Panc1 (cell line): ENCODE data around the gene CIROP. TPM values are rescaled to one million over a fixed set of nuclear protein-coding genes. Genes with fewer than 3 reads are reported as not detected.

Experiments used
- ATAC-seq: fragments of 200-7000 bp; cut with Tn5 transposase; 2 replicates; pipeline ENCODE4 v1.9.1; 2020; ENCODE audit warnings: mild to moderate bottlenecking, moderate library complexity
- BruUV-seq: library from RNA; stranded (reverse); fragments of 400-500 nt; replicated peaks from 2 replicates; lab custom pipeline; 2021; lab: Mats Ljungman, UMichigan
- CTCF ChIA-PET: fragments of 300-600 bp; sonication (Branson Sonifier 250); formaldehyde crosslinking; loops from one replicate; lab custom pipeline; 2022; ENCODE audit warnings: antibody characterized with exemption; lab: Charles Lee
- POLR2A ChIA-PET: fragments of 300-600 bp; sonication (Branson Sonifier 250); formaldehyde crosslinking; loops from one replicate; lab custom pipeline; 2022; ENCODE audit warnings: antibody characterized with exemption; lab: Charles Lee
- DNase-seq: peaks from one replicate; pipeline ENCODE4 v3.0.0-alpha.2; 2010; ENCODE audit warnings: low read depth, low spot score
- H3K27ac ChIP-seq: 2 replicates; pipeline ENCODE4 v1.5.1; 2011; ENCODE audit warnings: mild to moderate bottlenecking, low read length, inconsistent platforms
- H3K27me3 ChIP-seq: fragments of 200-500 bp; sonication (Bioruptor generic); 2 replicates; pipeline ENCODE4 v1.6.0; 2014; ENCODE audit warnings: low read length, inconsistent platforms; ENCODE audit not compliant: control insufficient read depth, insufficient read depth
- H3K36me3 ChIP-seq: fragments of 200-500 bp; sonication (Bioruptor generic); 2 replicates; pipeline ENCODE4 v1.5.1; 2014; ENCODE audit warnings: inconsistent platforms, mild to moderate bottlenecking, low read length, moderate library complexity; ENCODE audit not compliant: control insufficient read depth, insufficient read depth
- H3K4me1 ChIP-seq: 2 replicates; pipeline ENCODE4 v1.5.1; 2011; ENCODE audit warnings: inconsistent platforms, mild to moderate bottlenecking, low read length, moderate library complexity; ENCODE audit not compliant: control insufficient read depth, insufficient read depth
- H3K4me3 ChIP-seq, 2 experiments: 2 replicates each; pipeline ENCODE4 v1.5.1; 2011 to 2012; ENCODE audit warnings: low read depth in 2 of 2, low read length in 2 of 2, mild to moderate bottlenecking in 2 of 2, inconsistent platforms in 1 of 2, moderate library complexity in 1 of 2
- H3K9me3 ChIP-seq: fragments of 200-500 bp; sonication (Bioruptor generic); 2 replicates; pipeline ENCODE4 v1.5.1; 2014; ENCODE audit warnings: low read depth, mild to moderate bottlenecking, inconsistent platforms, low read length, moderate library complexity; ENCODE audit not compliant: control insufficient read depth, insufficient read depth
- POLR2AphosphoS5 ChIP-seq: IDR thresholded peaks from 2 replicates; pipeline ENCODE4 v1.6.1; 2012; ENCODE audit warnings: mild to moderate bottlenecking, low read depth, low read length, moderate library complexity
- SIN3A ChIP-seq: IDR thresholded peaks from 2 replicates; pipeline ENCODE4 v1.6.1; 2012; ENCODE audit warnings: low read depth, mild to moderate bottlenecking, low read length, moderate library complexity, borderline replicate concordance; ENCODE audit not compliant: insufficient read depth
- TCF7L2 ChIP-seq: IDR thresholded peaks from 2 replicates; pipeline ENCODE4 v1.6.1; 2011; ENCODE audit warnings: mild to moderate bottlenecking, low read depth, low read length, inconsistent platforms
- in situ Hi-C: cut with HindIII; loops from 2 replicates; pipeline ENCODE4 v1.10.0; 2016; ENCODE audit warnings: low sequenced_read_pairs, low pct_unique_long_range_greater_than_20kb
- intact Hi-C: fragments of 100-400 bp; cut with micrococcal nuclease; formaldehyde crosslinking; loops from one replicate; pipeline ENCODE4 v1.10.0; 2022; ENCODE audit not compliant: unreplicated experiment
- total RNA-seq: library from RNA; stranded (reverse); gene quantifications from one replicate; pipeline ENCODE4 v1.2.1, GENCODE V29; 2021; ENCODE audit not compliant: unreplicated experiment
- TF ChIP-seq, protein P1 (sequence below), 2 experiments: IDR thresholded peaks; 2 replicates each; pipeline ENCODE4 v1.6.1; 2011 to 2012; ENCODE audit warnings: low read depth in 2 of 2, control low read depth in 1 of 2, low read length in 1 of 2, mild to moderate bottlenecking in 1 of 2, moderate library complexity in 1 of 2; ENCODE audit not compliant: insufficient read depth in 1 of 2
- TF ChIP-seq, protein P2 (sequence below): fragments of 450-650 bp; IDR thresholded peaks from 2 replicates; pipeline ENCODE4 v1.5.1; 2017; ENCODE audit warnings: mild to moderate bottlenecking

Gene CIROP
- total RNA-seq, 1 experiment from 2014 or later, result not detected

DNA sequence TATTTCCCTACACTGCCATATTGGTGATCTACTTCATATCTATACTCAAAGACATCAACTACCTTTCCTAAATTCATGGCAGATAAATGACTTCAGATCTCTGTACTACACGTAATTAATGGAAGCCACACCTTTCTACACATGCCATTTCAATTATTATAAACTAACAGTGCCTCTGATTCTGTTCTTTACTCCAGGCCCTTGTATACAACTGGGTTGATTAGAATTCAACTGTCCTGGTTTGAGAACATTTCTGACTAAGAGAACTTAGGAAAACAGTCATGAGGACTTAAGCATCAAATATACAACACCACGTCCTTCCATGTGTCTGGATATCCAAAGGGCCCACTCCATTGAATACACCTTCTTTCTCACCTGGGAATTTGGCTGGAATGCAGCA, 11.7 kb downstream of the CIROP start:
- no peaks in the 10 kb centered on the region for H3K27me3 ChIP-seq
- H3K27ac ChIP-seq, result no peak overlapping the region
- intact Hi-C loops, result no loop called here
- no peak for ATAC-seq
- no peaks in the 10 kb centered on the region for H3K9me3 ChIP-seq
- TF ChIP-seq TCF7L2 (no peak), POLR2AphosphoS5 (no peak)
- peak overlapping the region in 1 of 2 experiments; percentile 90; a peak in 1 of 4 replicates for H3K4me3 ChIP-seq
- ChIA-PET POLR2A (no interaction called here), CTCF (no interaction called here)
- H3K36me3 ChIP-seq, result peaks cover 43% of the 10 kb centered on the region
- DNase-seq, result no peak
- in situ Hi-C loops, result no loop called here
- no TSS peak for BruUV-seq
- H3K4me1 ChIP-seq, result peaks cover 16% of the 10 kb centered on the region

DNA sequence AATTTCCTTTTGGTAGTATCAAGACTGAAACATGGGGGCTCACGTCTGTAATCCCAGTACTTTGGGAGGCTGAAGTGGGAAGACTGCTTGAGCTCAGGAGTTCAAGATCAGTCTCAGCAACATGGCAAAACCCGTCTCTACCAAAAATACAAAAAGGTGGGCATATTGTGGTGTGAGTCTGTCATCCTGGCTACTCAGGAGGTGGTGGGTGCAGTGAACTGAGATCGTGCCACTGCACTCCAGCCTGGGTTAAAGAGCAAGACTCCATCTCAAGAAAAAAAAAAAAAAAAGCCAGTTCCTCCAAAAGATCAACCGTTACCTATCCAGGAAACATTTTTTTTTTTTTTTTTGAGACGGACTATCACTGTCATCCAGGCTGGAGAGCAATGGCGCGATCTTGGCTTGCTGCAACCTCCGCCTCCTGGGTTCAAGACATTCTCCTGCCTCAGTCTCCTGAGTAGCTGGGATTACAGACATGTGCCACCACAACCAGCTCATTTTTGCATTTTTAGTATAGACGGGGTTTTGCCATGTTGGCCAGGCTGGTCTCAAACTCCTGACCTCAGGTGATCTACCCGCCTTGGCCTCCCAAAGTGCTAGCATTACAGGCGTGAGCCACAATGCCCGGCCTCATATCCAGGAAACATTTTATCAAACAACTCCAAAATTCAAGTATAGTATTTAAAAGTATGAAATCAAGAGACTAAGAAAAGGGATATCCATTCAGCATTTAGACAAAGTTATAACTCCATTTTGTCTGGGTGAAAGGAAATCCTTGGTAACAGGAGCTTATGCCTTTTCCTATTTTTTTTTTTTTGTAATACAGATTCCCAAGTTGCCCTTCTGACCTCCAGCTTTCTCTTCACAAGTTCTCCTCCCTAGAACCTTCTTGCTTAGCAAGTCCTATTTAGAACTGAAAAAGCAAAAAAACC, 13.2 kb downstream of the CIROP start:
- Histone ChIP-seq H3K27me3 (no peaks in the 10 kb centered on the region), H3K4me3 (no peak overlapping the region), H3K27ac (no peak overlapping the region), H3K4me1 (peaks cover 6% of the 10 kb centered on the region), H3K36me3 (peaks cover 50% of the 10 kb centered on the region), H3K9me3 (no peaks in the 10 kb centered on the region)
- TF ChIP-seq POLR2AphosphoS5 (no peak), TCF7L2 (no peak), SIN3A (no peak)
- TF ChIP-seq, protein P1, sequence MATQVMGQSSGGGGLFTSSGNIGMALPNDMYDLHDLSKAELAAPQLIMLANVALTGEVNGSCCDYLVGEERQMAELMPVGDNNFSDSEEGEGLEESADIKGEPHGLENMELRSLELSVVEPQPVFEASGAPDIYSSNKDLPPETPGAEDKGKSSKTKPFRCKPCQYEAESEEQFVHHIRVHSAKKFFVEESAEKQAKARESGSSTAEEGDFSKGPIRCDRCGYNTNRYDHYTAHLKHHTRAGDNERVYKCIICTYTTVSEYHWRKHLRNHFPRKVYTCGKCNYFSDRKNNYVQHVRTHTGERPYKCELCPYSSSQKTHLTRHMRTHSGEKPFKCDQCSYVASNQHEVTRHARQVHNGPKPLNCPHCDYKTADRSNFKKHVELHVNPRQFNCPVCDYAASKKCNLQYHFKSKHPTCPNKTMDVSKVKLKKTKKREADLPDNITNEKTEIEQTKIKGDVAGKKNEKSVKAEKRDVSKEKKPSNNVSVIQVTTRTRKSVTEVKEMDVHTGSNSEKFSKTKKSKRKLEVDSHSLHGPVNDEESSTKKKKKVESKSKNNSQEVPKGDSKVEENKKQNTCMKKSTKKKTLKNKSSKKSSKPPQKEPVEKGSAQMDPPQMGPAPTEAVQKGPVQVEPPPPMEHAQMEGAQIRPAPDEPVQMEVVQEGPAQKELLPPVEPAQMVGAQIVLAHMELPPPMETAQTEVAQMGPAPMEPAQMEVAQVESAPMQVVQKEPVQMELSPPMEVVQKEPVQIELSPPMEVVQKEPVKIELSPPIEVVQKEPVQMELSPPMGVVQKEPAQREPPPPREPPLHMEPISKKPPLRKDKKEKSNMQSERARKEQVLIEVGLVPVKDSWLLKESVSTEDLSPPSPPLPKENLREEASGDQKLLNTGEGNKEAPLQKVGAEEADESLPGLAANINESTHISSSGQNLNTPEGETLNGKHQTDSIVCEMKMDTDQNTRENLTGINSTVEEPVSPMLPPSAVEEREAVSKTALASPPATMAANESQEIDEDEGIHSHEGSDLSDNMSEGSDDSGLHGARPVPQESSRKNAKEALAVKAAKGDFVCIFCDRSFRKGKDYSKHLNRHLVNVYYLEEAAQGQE (IDR thresholded peaks at IDR 0.05; ENCODE audit: insufficient read depth in 1 of 2, low read depth in 2 of 2, low read length in 1 of 2), result no peak
- TF ChIP-seq, protein P2, sequence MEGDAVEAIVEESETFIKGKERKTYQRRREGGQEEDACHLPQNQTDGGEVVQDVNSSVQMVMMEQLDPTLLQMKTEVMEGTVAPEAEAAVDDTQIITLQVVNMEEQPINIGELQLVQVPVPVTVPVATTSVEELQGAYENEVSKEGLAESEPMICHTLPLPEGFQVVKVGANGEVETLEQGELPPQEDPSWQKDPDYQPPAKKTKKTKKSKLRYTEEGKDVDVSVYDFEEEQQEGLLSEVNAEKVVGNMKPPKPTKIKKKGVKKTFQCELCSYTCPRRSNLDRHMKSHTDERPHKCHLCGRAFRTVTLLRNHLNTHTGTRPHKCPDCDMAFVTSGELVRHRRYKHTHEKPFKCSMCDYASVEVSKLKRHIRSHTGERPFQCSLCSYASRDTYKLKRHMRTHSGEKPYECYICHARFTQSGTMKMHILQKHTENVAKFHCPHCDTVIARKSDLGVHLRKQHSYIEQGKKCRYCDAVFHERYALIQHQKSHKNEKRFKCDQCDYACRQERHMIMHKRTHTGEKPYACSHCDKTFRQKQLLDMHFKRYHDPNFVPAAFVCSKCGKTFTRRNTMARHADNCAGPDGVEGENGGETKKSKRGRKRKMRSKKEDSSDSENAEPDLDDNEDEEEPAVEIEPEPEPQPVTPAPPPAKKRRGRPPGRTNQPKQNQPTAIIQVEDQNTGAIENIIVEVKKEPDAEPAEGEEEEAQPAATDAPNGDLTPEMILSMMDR, result no peak
- no TSS peak for BruUV-seq
- intact Hi-C loops (no loop called here), in situ Hi-C loops (no loop called here)
- CTCF ChIA-PET, result interaction anchor here (1.1 kb wide), 1 partner anchor 23 kb away, joined by 4 read pairs; no protein-coding TSS in a partner anchor
- DNase-seq (no peak), ATAC-seq (no peak)
- POLR2A ChIA-PET, result no interaction called here

DNA sequence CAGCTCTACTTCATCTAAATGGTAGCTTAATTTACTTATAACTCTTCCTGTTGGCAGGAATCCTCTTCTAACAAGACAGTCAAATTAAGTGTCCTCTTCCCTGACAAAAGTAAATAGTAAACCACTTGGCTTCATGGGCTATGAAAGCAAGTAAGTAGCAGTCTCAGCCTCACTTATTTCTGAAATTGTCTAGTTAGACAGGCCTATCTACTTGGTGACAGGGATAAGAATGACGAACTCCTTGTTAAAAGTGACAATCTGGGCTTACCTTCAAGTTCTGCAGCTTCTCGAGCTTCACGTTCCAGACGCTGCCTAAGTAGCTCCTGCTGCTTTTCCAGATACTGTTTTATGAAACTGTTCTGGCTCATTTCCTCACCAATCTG, 14.5 kb downstream of the CIROP start:
- CTCF ChIA-PET, result no interaction called here
- TF ChIP-seq, protein P1 (IDR thresholded peaks at IDR 0.05; ENCODE audit: insufficient read depth in 1 of 2, low read depth in 2 of 2, low read length in 1 of 2), result no peak
- TF ChIP-seq, protein P2, result no peak
- TF ChIP-seq POLR2AphosphoS5 (no peak), TCF7L2 (no peak), SIN3A (no peak)
- Histone ChIP-seq H3K4me3 (no peak overlapping the region), H3K4me1 (peaks cover 6% of the 10 kb centered on the region; the same call in 1 of the 2 replicates), H3K9me3 (no peaks in the 10 kb centered on the region), H3K27ac (no peak overlapping the region), H3K27me3 (no peaks in the 10 kb centered on the region), H3K36me3 (peaks cover 55% of the 10 kb centered on the region)
- POLR2A ChIA-PET, result no interaction called here
- intact Hi-C loops, result no loop called here
- no peak for DNase-seq
- no TSS peak for BruUV-seq
- no peak for ATAC-seq
- in situ Hi-C loops, result no loop called here
